GM19025 (cell line): Measurements from ENCODE around the gene KCND1.

Experiments used
- ATAC-seq: cut with Tn5 transposase; IDR thresholded peaks from one replicate; pipeline ENCODE4 v1.9.1; 2021; ENCODE audit warnings: mild to moderate bottlenecking, low read depth, moderate library complexity; ENCODE audit not compliant: unreplicated experiment

KCND1 gene

GRCh38 chrX:48914593-48915493, 56.8 kb downstream of the KCND1 start:
- ATAC-seq: no peak

GRCh38 chrX:48913605-48914366, 57.9 kb downstream of the KCND1 start:
- ATAC-seq: no peak

- peak; percentile 62 for ATAC-seq
Observed at GRCh38 chrX:48911412-48912182, 60.0 kb downstream of the KCND1 start, which contains the start of gene SLC35A2. Gene SLC35A2 (minus strand): TSS chrX:48911646. CDS start chrX:48911636, 10 bp downstream.
